Measurements from ENCODE around the gene DTX3.

Gene DTX3

DNA sequence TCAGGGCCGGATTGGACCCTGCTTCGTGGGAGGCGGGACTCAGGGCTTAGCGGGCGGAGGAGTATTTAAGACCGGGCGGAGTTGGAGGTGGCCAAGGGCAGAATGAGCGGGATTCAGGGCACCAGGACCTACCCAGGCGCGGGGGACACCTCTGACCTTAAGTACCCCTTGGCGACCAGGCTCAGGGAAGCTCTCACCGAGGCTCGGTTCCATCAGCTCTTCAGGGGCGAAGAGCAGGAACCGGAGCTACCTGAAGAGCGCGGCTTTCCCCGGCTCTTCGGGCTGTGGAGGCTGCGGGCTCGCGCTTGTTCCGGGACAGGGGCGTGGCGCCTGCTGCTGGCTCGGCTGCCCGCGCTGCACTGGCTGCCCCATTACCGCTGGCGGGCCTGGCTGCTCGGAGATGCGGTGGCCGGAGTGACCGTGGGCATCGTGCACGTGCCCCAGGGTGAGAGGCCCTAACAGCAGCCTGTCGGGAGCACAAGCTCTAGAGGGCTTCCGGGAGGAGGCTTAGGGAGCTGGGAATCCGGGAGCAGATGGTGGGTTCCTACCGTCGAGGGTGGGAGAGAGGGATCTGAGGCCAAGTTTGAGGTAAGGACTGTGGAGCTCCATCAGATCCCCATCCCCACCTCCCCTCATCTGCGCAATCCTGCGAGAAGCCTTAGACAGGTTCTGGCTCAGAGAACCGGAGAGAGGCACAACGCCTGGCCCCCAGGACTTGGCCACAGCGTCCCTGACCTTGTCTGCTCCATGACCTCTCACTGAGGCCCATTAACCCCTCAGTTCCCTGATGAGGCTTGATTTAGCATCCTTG is 15.0 kb downstream of the DTX3 start:
- DNase-seq (ENCODE audit: low read depth in 2 of 2, low spot score in 1 of 2), result no peak

DNA sequence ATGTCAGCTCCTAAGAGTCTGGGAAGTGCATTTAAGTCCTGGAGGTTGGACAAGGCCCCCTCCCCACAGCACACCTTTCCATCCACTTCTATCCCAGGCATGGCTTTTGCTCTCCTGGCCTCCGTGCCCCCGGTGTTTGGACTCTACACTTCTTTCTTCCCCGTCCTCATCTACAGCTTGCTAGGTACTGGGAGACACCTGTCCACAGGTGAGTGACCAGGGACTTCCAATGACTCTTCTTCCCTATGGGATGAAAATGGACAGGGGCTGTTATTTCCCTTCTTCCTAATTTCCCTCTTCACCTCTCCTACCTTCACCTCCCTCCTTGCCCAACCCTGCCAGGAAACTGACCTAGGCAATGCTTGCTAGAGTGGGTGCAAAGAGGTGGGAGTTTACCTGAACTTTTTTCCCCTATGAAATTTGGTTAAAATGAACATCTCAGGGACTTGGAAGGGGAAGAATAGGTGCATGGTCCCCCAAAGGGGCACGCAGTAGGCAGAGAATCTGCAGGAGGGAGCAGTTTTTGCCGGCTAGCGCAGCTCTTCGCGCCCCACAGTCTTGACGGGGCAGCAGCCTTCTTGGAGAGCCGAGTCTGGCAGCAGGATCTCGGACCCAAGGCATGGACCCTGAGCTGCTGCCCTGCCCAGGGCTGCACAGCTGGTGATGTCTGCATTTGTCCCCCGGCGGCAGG is 15.8 kb downstream of the DTX3 start:
- no peak for DNase-seq (ENCODE audit: low read depth in 2 of 2, low spot score in 1 of 2)

DNA sequence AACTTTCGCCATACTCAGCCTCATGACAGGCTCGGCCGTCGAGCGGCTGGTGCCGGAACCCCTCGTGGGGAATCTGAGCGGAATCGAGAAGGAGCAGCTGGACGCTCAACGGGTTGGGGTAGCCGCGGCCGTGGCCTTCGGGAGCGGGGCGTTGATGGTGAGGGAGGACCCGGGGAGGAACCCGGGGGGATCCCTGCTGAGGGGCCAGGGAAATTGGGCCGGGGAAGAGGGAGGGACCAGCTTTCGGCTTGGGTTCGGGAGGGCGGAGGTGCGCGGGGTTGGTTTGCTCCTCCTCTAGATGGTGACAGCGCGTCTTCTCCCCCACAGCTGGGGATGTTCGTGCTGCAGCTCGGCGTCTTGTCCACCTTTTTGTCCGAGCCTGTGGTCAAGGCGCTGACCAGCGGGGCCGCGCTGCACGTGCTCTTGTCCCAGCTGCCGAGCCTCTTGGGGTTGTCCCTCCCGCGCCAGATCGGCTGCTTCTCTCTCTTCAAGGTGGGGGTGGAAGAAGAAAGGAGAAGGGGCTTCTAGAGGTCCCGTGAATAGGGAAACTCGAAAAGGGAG is 16.4 kb downstream of the DTX3 start:
- DNase-seq (ENCODE audit: low read depth in 2 of 2, low spot score in 1 of 2), result no peak

DNA sequence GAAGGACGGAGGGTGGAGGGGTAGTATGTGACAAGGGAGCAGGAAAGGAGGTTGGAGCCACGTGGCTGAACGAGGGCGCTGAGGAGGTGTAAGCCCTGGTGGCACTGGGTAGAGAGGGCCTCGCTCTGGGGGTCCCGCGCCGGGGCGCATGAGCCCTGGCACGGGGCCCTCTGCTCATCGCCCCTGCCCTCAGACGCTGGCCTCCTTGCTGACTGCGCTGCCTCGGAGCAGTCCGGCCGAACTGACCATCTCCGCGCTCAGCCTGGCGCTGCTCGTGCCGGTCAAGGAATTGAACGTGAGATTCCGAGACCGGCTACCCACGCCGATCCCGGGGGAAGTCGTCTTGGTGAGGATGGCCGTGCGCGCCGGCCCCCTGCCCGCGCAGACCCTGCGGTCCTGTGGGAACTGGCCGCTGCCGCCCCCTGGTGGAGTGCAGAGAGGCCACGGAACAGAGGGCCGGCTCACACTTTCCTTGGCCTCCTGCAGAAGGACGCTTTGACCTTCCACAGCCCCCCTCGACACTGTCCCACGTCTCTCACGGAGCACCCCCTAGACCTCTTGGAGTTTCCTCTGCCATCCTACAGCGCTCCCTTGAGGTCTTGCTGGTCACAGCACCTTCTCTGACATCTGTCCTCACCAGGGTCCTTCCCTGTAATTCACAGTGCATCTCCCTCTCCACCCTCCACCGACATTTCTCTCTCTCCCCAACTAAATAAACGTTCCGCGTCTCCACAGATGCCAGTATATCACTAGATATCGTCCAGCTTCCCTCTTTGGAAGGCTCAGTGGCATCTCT is 17.1 kb downstream of the DTX3 start:
- DNase-seq (ENCODE audit: low read depth in 2 of 2, low spot score in 1 of 2), result no peak

DNA sequence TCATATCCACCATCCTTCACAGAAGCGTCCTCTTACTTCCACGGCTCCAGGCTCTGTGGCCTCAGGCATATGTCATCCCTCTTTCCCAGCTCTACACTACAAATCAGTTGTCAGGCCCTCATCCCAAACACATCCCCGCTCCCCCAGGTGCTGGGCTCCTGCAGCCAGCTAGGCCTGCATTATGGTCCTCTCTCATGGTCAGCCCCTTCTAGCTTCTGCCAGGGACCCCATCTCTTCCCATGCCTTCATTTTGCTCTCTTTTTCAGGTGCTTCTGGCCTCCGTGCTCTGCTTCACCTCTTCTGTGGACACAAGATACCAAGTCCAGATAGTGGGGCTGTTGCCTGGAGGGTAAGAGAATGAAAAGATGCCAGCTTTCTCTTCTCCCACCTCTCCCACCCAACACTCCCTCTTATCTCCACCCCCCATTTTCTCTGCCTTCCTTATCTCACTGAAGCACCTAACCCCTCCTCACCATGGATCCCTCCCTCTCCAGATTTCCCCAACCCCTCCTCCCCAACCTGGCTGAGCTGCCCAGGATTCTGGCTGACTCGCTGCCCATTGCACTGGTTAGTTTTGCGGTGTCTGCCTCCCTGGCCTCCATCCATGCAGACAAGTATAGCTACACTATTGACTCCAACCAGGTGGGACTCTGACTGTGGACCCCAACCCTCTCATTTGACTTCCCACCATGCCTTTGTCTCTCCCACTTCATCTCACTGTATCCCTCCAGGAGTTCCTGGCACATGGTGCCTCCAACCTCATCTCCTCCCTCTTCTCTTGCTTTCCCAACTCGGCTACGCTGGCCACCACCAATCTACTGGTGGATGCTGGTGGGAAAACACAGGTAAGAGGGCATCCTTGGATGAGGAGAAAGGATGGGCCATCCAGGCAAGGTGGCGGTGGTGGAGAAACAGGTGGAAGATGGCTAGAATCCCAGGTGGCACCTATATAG is 17.9 kb downstream of the DTX3 start:
- no peak for DNase-seq (ENCODE audit: low read depth in 2 of 2, low spot score in 1 of 2)

DNA sequence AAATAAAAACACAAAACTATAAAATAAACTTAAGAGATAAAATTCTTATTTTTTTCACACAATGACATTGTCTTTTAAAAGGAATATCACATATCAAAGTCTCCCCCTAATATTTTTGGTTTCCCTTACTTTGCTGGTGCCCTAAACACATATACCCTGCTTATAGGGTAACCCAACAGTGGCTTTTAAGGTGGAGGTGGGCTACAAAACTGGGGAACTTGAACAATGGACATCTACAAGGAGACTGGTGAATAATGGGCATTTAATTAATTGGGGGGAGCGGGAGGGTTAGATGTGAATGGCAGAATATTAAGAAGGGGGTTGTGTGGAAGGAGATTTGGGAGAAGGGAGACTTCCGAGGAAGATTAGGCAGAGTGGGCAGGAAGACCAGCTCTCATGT is 18.8 kb downstream of the DTX3 start:
- DNase-seq (ENCODE audit: low read depth in 2 of 2, low spot score in 1 of 2), result no peak

DNA sequence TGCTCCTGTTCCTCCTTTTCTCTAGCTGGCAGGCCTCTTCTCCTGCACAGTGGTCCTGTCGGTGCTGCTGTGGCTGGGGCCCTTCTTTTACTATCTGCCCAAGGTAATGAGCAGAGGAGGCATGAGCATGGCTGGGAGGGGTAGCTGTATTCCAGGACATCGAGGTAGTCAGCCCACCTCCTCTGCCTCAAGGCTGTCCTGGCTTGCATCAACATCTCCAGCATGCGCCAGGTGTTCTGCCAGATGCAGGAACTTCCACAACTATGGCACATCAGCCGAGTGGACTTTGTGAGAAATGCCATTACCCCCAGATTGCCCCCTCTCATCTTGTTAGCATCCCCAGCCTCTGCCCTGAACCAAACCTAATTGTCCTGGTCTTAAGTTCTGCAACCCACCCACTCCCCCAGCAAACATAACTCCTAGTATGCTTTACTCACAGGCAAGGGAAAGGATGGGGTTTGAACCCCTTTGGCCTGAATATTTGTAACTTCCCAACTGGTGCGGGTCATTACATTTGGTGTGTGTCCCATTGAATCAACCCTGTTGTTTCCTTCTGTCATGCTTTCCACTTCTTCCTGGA is 19.3 kb downstream of the DTX3 start:
- no peak for DNase-seq (ENCODE audit: low read depth in 2 of 2, low spot score in 1 of 2)

DNA sequence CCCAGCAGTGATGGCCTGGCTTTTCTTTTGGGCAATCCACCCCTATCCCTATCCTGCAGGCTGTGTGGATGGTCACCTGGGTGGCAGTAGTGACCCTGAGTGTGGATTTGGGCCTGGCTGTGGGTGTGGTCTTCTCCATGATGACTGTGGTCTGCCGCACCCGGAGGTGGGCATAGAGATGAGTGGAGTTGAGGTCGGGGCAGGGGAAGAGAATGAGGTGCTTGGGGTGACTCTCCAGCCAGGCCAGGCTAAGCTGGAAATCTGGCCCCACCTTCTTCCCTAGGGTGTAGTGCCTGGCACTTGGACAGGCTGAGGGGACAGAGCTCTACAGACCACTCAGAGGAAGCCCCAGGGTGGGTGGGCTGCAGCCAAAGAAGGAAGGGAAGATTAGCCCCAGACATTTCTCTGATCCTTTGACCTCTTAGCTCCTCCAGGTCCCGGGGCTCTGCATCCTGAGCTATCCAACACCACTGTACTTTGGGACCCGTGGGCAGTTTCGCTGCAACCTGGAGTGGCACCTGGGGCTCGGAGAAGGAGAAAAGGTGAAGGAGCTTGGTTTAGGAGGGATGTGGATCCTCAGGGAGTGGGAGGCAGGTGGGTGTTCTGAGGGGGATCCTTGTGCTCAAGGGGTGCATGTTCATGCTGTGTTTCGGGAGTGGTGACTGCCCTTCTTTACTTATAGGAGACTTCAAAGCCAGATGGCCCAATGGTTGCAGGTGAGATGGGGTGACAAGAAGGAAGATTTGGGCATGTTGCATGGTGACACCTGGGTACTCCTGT is 20.0 kb downstream of the DTX3 start:
- DNase-seq (ENCODE audit: low read depth in 2 of 2, low spot score in 1 of 2), result no peak

DNA sequence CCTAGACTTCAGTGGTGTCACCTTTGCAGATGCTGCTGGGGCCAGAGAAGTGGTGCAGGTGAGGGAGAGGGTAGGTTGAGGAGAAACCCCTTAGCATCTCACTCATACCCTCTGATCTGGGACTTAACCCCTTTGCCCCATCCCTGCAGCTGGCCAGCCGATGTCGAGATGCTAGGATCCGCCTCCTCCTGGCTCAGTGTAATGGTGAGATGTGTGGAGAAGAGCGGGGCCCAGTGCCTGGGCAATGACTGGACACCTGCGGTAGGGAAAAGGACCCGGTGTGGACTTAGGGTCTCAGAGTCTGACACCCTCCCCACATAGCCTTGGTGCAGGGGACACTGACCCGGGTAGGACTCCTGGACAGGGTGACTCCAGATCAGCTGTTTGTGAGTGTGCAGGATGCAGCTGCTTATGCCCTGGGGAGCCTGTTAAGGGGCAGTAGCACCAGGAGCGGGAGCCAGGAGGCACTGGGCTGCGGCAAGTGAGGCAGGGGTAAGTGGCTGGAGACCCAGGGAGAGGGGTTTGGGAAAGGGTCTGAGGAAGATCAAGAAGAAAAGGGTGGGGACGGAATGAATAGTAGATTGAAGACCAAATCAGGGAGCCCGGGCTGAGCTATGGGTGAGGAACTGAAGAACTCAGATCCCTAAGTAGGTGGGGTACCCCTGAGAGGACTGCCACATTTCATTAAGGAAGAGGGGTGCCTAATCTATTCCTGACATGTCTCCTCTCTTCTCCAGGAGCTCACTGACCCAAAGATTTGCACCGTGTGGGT is 20.8 kb downstream of the DTX3 start:
- DNase-seq (ENCODE audit: low read depth in 2 of 2, low spot score in 1 of 2), result no peak

DNA sequence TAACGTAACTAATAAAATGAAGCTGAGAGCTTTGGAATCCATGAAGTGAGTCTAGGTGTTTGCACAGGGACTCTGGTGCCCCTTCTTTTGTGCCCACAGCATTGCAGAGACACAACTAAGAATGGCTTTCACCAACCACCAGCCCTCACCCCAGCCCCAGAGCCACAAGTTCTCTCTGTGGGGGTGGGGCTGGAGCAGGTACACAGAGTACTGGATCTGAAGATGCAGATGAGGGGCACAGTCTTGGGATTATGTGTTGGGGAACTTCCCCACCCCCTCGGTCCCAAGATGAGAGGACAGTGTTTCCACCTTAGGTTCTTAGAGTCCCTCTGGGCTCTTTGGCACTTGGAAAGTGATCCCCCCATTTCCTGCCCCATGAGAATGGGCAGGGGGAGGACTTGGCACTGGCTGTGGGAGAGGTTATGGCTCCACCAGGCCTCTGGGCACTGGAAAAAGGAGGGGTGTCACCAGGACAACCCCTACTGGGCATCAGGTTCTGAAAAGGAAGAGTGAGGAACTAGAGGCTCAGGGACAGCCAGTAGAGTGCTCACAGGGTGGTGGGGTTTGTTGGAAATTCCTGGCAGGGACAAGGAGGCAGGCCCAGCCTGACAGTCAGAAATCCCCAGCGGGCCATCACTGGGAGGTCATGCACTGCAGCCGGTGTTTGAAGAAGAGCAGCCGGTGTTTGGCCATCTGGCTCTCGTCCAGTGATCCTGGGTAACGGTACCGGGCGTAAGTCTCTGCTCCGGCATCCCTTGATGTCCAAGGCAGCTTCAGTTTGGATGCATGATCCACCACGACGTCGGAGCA is 21.7 kb downstream of the DTX3 start:
- DNase-seq (ENCODE audit: low read depth in 2 of 2, low spot score in 1 of 2), result no peak

DNA sequence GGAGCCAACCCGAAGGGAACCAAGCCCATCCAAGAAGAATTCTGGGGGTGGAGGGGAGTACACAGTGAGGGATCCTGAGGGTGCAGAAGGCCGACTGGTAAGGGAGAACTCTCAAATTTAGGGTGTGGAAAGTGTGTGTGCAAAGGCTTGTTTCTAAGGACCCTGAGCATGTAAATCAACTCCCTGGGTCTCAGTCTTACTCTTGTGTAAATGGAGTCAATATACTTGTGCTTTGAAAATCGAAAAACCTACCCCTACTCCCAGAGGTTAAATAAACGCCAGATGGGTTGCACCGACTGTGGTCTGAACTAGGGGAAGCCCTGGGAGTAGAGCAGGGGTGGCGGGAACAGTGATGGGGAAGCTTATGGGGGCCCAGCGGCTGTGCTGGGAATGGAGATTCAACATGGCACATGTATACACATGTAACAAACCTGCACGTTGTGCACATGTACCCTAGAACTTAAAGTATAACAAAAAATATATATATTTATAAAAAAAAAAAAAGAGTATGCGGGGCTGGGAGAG is 22.4 kb downstream of the DTX3 start:
- no peak for DNase-seq (ENCODE audit: low read depth in 2 of 2, low spot score in 1 of 2)

DNA sequence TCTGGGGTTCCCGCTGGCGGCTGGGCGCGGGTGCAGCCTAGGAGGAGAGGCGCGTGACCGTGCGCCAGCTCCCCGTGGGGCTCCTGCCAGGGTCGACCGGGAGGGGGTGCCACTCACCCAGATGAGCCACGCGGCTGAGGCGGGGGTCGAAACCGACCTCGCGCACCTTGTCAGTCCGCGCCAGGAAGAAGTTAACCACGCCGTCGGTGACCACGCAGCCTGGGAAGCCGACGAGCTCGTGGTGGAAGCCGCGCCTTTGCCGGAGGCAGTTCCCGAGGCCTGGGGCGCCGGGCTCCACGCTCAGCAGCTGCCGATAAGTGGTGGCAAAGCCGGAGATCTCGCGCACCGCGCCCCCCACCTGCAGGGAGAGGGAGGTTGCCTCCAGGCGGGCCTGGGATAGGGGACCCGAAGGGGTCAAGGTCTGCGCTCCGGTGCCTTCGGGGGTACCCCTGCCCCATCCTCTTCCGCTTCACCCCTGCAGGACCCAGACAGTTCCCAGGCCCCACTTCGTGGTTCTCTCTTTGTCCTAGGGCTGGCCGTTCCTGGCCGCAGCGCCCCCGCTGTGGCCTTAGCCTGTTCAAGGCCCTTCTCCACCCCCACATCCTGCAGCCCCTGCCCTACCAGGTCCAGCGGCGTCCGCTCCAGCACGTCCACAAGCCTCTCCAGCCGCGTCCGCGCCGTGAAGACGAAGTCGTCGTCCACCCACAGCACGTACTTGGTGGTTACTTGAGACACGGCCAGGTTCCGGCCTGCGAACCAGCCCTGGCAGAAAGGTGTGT is 23.1 kb downstream of the DTX3 start:
- no peak for DNase-seq (ENCODE audit: low read depth in 2 of 2, low spot score in 1 of 2)

DNA sequence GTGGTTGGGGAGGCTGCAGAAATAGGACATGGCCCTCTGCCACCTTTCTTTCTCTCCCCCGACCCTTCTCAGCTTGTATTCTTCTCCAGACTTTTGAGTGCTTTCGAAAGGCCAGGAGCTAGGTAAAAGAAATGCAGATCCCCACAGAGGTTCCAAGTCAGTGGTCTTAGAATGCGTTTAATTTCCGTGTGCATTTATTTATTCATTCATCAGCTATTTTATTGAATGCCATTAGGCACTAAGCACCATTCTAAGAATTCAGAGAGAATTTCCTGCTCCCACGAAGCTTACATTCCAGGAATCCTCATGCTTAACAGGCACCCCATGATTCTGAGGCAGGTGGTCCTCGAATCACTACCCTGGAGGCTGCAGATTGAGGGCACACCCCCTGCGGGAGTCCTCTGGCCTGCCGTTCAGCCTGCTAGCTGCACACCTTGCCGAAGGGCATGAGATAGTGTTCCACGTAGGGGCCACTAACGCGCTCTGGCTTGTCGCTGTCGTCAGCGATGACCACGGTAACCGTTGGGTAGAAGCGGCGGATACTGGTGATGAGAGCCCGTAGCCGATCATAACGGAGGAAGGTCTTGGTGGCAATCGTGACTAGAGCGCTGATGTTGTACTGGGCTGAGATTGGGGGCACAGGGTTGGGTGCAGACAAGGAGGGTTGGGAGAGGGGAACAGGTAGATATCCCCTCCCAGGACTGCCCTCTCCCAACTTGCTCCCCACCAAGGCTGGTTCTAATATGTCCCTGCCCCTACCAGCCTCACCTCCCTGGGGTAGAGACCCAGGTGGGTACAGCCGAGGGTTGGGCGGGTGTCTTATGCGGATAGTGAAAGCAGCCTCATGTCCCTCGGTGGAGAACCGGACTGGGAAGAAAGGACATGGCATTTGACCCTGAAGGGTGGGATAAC is 23.9 kb downstream of the DTX3 start:
- DNase-seq (ENCODE audit: low read depth in 2 of 2, low spot score in 1 of 2), result no peak

DNA sequence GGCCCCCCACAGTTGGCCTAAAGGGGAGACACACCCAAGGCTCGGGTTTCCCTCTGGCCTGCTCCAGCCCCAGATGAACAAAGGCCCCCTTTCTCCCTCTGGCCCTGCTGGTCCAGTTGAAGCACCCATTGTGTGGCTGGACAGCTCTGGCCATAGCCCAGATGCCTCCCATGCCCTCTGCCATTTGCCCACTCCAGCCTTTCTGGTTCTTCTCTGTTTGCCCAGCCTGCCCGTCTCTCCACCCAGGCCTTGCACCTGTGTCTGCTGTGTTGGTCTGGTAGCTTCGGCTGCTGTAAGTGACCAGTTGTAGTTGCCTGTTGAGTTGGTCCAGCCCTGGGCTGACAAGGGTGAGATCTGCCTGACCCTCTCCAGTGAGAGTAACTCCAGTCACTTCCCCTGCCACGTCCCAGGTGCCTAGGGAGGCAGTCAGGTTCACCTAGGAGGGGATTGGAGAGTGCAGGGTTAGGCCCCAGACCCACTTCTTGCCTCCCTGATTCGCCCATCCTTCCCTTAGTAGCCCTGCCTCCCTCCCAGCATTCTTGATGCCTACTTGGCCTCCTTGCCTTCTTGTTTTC is 25.4 kb downstream of the DTX3 start:
- no peak for DNase-seq (ENCODE audit: low read depth in 2 of 2, low spot score in 1 of 2)

DNA sequence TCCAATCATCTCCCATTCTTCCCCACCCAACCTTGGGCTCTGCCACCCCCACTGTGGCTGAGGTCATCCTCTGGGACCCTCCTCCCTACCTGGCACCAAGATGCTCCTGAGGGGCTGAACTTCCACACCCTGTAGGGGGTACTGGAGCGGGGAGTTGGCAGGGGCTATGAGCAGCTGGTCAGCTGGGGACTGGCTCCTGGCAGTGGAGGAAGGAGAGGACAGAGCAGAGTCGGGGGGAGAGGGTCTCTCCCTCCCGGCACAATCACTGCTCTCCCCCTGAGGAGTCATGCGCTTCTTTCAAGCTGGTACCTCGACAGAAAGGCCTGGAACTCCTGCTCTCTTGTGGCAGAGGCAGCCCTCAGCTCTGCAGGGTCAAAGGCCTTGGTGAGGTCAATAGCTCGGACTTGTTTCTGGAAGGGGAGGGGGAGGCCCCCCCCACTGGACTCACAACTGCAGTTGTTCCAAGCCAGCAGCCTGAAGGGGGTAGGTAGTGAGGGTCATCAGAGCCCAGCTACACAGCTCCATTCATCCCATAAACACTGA is 26.3 kb downstream of the DTX3 start:
- DNase-seq (ENCODE audit: low read depth in 2 of 2, low spot score in 1 of 2), result no peak

All from stimulated activated CD8-positive, alpha-beta memory T cell treated with anti-CD3 and anti-CD28 coated beads, Interleukin-4, amount 100 ng/mL, for 4 hours (primary cell).